ENCODE results near the gene CLBA1.

DNA sequence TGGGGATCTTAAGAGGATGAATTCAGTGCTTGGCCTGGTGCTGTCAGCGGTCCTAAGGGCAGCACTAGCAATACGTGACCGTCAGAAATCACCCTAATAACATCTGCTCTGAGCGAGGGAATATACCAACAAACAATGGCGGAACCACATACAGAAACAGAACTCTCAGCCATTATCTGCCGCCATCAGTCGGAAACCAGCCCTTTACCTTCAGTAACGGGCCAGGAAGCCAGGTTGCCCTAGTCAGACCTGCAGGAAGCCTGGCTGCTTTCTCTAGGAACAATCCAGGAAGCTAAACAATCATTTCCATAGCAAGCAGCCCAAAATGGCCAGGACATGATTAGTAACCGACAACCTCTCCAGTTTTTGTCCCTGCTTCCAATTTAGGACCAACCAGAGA lies 29.7 kb downstream of the CLBA1 start:
- no peak for TF ChIP-seq POLR2A (IDR thresholded peaks at IDR 0.05; ENCODE audit: low read length)
- TF ChIP-seq RAD21 (conservative IDR thresholded peaks at IDR 0.05 in 1 of 2, IDR thresholded peaks at IDR 0.05 in 1 of 2), result no peak
- no peak for TF ChIP-seq RFX5 (IDR thresholded peaks at IDR 0.05)
- TF ChIP-seq CTCF (IDR thresholded peaks at IDR 0.05), result no peak
- TF ChIP-seq EP300 (IDR thresholded peaks at IDR 0.05), result no peak
- TF ChIP-seq TP53 (CRISPR knock-in tag; IDR thresholded peaks at IDR 0.05), result no peak
- TF ChIP-seq, protein P1, sequence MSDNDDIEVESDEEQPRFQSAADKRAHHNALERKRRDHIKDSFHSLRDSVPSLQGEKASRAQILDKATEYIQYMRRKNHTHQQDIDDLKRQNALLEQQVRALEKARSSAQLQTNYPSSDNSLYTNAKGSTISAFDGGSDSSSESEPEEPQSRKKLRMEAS (IDR thresholded peaks at IDR 0.05), result no peak
- TF ChIP-seq BHLHE40 (IDR thresholded peaks at IDR 0.05; ENCODE audit: low read depth, low read length), result no peak
